H1 (cell line): ENCODE data around the gene RALY. TPM values are rescaled to one million over a fixed set of nuclear protein-coding genes. Genes with fewer than 3 reads are reported as not detected.

Source experiments
- CTCF ChIA-PET: fragments of 300-600 bp; sonication (Branson Sonifier 250); formaldehyde crosslinking; loops from one replicate; lab custom pipeline; 2021; ENCODE audit not compliant: partially characterized antibody; lab: Charles Lee
- POLR2A ChIA-PET: fragments of 300-600 bp; sonication (Branson Sonifier 250); formaldehyde crosslinking; loops from one replicate; lab custom pipeline; 2021; ENCODE audit warnings: inconsistent platforms; ENCODE audit not compliant: partially characterized antibody; lab: Charles Lee
- DNase-seq, 2 experiments: peaks; one replicate each; pipeline versions ENCODE4 v3.0.0 to v3.0.0-alpha.2; 2010 to 2022; ENCODE audit warnings: low spot score in 2 of 2, low read depth in 1 of 2, mixed read lengths in 1 of 2
- FAIRE-seq: peaks from 2 replicates; lab custom pipeline; 2011; peaks lifted over from hg19 to GRCh38; lab: Jason Lieb, UNC
- H2AFZ ChIP-seq: 2 replicates; pipeline ENCODE4 v1.8.1; 2012; ENCODE audit warnings: low read length, inconsistent platforms
- H2AK5ac ChIP-seq: 2 replicates; pipeline ENCODE4 v1.6.1; 2013; ENCODE audit warnings: low read depth, low read length
- H2BK120ac ChIP-seq: replicated peaks from 2 replicates; pipeline ENCODE3; 2013; ENCODE audit warnings: low read depth, low read length, inconsistent platforms
- H2BK12ac ChIP-seq: 2 replicates; pipeline ENCODE4 v1.6.1; 2013; ENCODE audit warnings: low read depth, low read length
- H2BK15ac ChIP-seq: 2 replicates; pipeline ENCODE4 v1.6.1; 2013; ENCODE audit warnings: low read length
- H2BK20ac ChIP-seq: 2 replicates; pipeline ENCODE4 v1.6.1; 2013; ENCODE audit warnings: low read length
- H2BK5ac ChIP-seq: 2 replicates; pipeline ENCODE4 v1.6.1; 2013; ENCODE audit warnings: low read depth, low read length
- H3K14ac ChIP-seq: 2 replicates; pipeline ENCODE4 v1.6.1; 2013; ENCODE audit warnings: inconsistent platforms; ENCODE audit not compliant: insufficient read length
- H3K18ac ChIP-seq: 2 replicates; pipeline ENCODE4 v1.6.1; 2013; ENCODE audit warnings: low read length; ENCODE audit errors: extremely low read depth
- H3K23ac ChIP-seq: 2 replicates; pipeline ENCODE4 v1.6.1; 2013; ENCODE audit warnings: inconsistent platforms; ENCODE audit not compliant: insufficient read length
- H3K23me2 ChIP-seq: 2 replicates; pipeline ENCODE4 v1.6.1; 2013; ENCODE audit warnings: low read depth, low read length
- H3K27ac ChIP-seq: 2 replicates; pipeline ENCODE4 v1.6.1; 2011; ENCODE audit warnings: low read depth, low read length, inconsistent platforms
- H3K27me3 ChIP-seq, 4 experiments: replicated peaks in 1 of 4; 1 replicate in 1 of 4; 2 replicates in 3 of 4; pipeline versions ENCODE4 v1.6.1 to v1.8.1; 2011 to 2013; ENCODE audit warnings: low read length in 3 of 4, mild to moderate bottlenecking in 3 of 4, inconsistent platforms in 2 of 4, mixed read lengths in 2 of 4, moderate library complexity in 1 of 4; ENCODE audit not compliant: control insufficient read depth in 3 of 4, insufficient read depth in 3 of 4; ENCODE audit errors: extremely low read depth in 1 of 4
- H3K36me3 ChIP-seq, 4 experiments: 2 replicates each; pipeline versions ENCODE4 v1.6.1 to v1.8.1; 2011 to 2013; ENCODE audit warnings: mild to moderate bottlenecking in 4 of 4, low read length in 3 of 4, moderate library complexity in 2 of 4, control low read depth in 1 of 4, inconsistent platforms in 1 of 4; ENCODE audit not compliant: insufficient read depth in 4 of 4, control insufficient read depth in 2 of 4
- H3K4ac ChIP-seq: replicated peaks from 2 replicates; pipeline ENCODE3; 2013; ENCODE audit warnings: low read length, low read depth, mixed read lengths, inconsistent platforms; ENCODE audit not compliant: insufficient read length
- H3K4me1 ChIP-seq, 4 experiments: replicated peaks in 1 of 4; 1 replicate in 1 of 4; 2 replicates in 3 of 4; pipeline versions ENCODE4 v1.6.1 to v1.8.1; 2011 to 2013; ENCODE audit warnings: low read length in 3 of 4, inconsistent platforms in 2 of 4, mixed read lengths in 1 of 4; ENCODE audit not compliant: insufficient read depth in 4 of 4, control insufficient read depth in 3 of 4
- H3K4me2 ChIP-seq, 2 experiments: 2 replicates each; pipeline versions ENCODE4 v1.6.1 to v1.8.1; 2011 to 2013; ENCODE audit warnings: low read depth in 2 of 2, low read length in 2 of 2, control low read depth in 1 of 2, inconsistent platforms in 1 of 2, mild to moderate bottlenecking in 1 of 2; ENCODE audit not compliant: insufficient read depth in 1 of 2
- H3K4me3 ChIP-seq, 4 experiments: fragments of 200-600, 300-600 bp in 1 of 4; sonication (generic), shearing (Covaris generic), sonication (Bioruptor Twin) in 1 of 4; 2 replicates each; pipeline versions ENCODE4 v1.5.1 to v1.8.1; 2011 to 2016; ENCODE audit warnings: low read length in 4 of 4, low read depth in 3 of 4, control low read depth in 2 of 4, inconsistent platforms in 2 of 4, mild to moderate bottlenecking in 2 of 4, mixed read lengths in 1 of 4, moderate library complexity in 1 of 4; ENCODE audit not compliant: insufficient read depth in 2 of 4; ENCODE audit errors: extremely low read depth in 1 of 4
- H3K56ac ChIP-seq: replicated peaks from 2 replicates; pipeline ENCODE3; 2013; ENCODE audit warnings: low read depth, mild to moderate bottlenecking, mixed read lengths, low read length, inconsistent platforms; ENCODE audit not compliant: insufficient read length
- H3K79me1 ChIP-seq: 2 replicates; pipeline ENCODE4 v1.6.1; 2013; ENCODE audit warnings: low read depth, low read length, control low read depth
- H3K79me2 ChIP-seq, 2 experiments: 2 replicates each; pipeline versions ENCODE4 v1.6.1 to v1.8.1; 2012 to 2013; ENCODE audit warnings: low read length in 2 of 2, mild to moderate bottlenecking in 2 of 2, inconsistent platforms in 1 of 2; ENCODE audit not compliant: insufficient read depth in 2 of 2, control insufficient read depth in 1 of 2
- H3K9ac ChIP-seq, 4 experiments: replicated peaks in 1 of 4; 1 replicate in 1 of 4; 2 replicates in 3 of 4; pipeline versions ENCODE4 v1.6.1 to v1.8.1; 2011 to 2013; ENCODE audit warnings: low read depth in 3 of 4, low read length in 3 of 4, control low read depth in 2 of 4, mild to moderate bottlenecking in 2 of 4, moderate library complexity in 2 of 4, inconsistent platforms in 1 of 4; ENCODE audit errors: extremely low read depth in 1 of 4
- H3K9me3 ChIP-seq, 2 experiments: 2 replicates each; pipeline versions ENCODE4 v1.6.1 to v1.8.1; 2012 to 2013; ENCODE audit warnings: mild to moderate bottlenecking in 2 of 2, moderate library complexity in 2 of 2, control low read depth in 1 of 2, inconsistent platforms in 1 of 2, low read depth in 1 of 2, low read length in 1 of 2, mixed read lengths in 1 of 2; ENCODE audit not compliant: insufficient read depth in 2 of 2
- H4K20me1 ChIP-seq, 2 experiments: replicated peaks in 1 of 2; 2 replicates each; pipeline versions ENCODE3 to v1.8.1; 2011 to 2013; ENCODE audit warnings: inconsistent platforms in 2 of 2, low read length in 2 of 2, mild to moderate bottlenecking in 1 of 2; ENCODE audit not compliant: insufficient read depth in 2 of 2, control insufficient read depth in 1 of 2
- H4K5ac ChIP-seq: 2 replicates; pipeline ENCODE4 v1.6.1; 2013; ENCODE audit warnings: low read length, low read depth, mixed read lengths, inconsistent platforms; ENCODE audit not compliant: insufficient read length
- H4K8ac ChIP-seq: 2 replicates; pipeline ENCODE4 v1.8.0; 2013; ENCODE audit warnings: mild to moderate bottlenecking, moderate library complexity, low read length, inconsistent platforms; ENCODE audit not compliant: insufficient read depth; ENCODE audit errors: extremely low read depth
- H4K91ac ChIP-seq: replicated peaks from 2 replicates; pipeline ENCODE3; 2013; ENCODE audit warnings: low read length, mixed read lengths, inconsistent platforms; ENCODE audit not compliant: insufficient read length
- CEBPB ChIP-seq: IDR thresholded peaks from 2 replicates; pipeline ENCODE4 v1.6.1; 2012; ENCODE audit warnings: low read depth, low read length
- CHD1 ChIP-seq: IDR thresholded peaks from 2 replicates; pipeline ENCODE4 v1.6.1; 2012; ENCODE audit warnings: low read depth, low read length, improper control_type of control experiment
- CTBP2 ChIP-seq: IDR thresholded peaks from 2 replicates; pipeline ENCODE4 v1.7.0; 2011; ENCODE audit warnings: borderline replicate concordance, mild to moderate bottlenecking, moderate library complexity, mixed read lengths, low read length; ENCODE audit not compliant: insufficient read depth, insufficient read length
- KDM5A ChIP-seq: fragments of 200-600 bp; IDR thresholded peaks from 2 replicates; pipeline ENCODE4 v1.7.1; 2012; ENCODE audit warnings: mild to moderate bottlenecking, low read length, inconsistent platforms, mixed read lengths
- POLR2A ChIP-seq, 2 experiments: IDR thresholded peaks; 1 replicate in 1 of 2; 2 replicates in 1 of 2; pipeline ENCODE4 v1.6.1; 2011; ENCODE audit warnings: low read depth in 2 of 2, low read length in 2 of 2, mild to moderate bottlenecking in 2 of 2; ENCODE audit errors: control extremely low read depth in 1 of 2
- SIRT6 ChIP-seq: IDR thresholded peaks from one replicate; pipeline ENCODE4 v1.7.1; 2012; ENCODE audit warnings: low read length, inconsistent platforms
- WGBS, 2 experiments: shearing (Covaris generic) in 1 of 2; methylation state at CpG; one replicate each; pipeline versions ENCODE4 v1.1.6 to v1.1.7; 2013 to 2015; ENCODE audit warnings: low lambda C conversion rate in 2 of 2, mixed read lengths in 2 of 2, inconsistent platforms in 1 of 2, low coverage in 1 of 2, missing lambda C conversion rate in 1 of 2; ENCODE audit not compliant: insufficient replicate concordance in 2 of 2, insufficient coverage in 1 of 2, insufficient read length in 1 of 2; ENCODE audit errors: extremely low coverage in 1 of 2, missing lambda C conversion rate in 1 of 2; 5-methylcytosine and 5-hydroxymethylcytosine counted together
- polyA plus RNA-seq, 7 experiments: library from polyadenylated mRNA; depleted of rRNA in 3 of 7; stranded (reverse) in 5 of 7; unstranded in 2 of 7; fragments of >200 nt in 5 of 7; fragments of 200-250 nt in 2 of 7; gene quantifications; 1 replicate in 5 of 7; 2 replicates in 1 of 7; 4 replicates in 1 of 7; pipeline versions ENCODE4 v1.2.1 to v1.2.3, GENCODE V29; 2011 to 2013; ENCODE audit warnings: missing spikeins in 2 of 7, mixed read lengths in 2 of 7
- total RNA-seq: library from RNA; stranded (reverse); fragmentation: NEBNext Ultra II Directional; extraction: Animal tissue kit (Norgen Biotek cat#: 25700); gene quantifications from 2 replicates; pipeline ENCODE4 v1.2.1, GENCODE V29; 2021
- TF ChIP-seq, protein P1 (sequence below): IDR thresholded peaks from 2 replicates; pipeline ENCODE4 v1.6.1; 2012; ENCODE audit warnings: low read length, inconsistent platforms

Gene RALY
- total and polyA plus RNA-seq, 2 of the 8 experiments (the other 6 are each of a cell fraction or from before 2014, with no cell fraction given): 133 to 148 TPM

DNA sequence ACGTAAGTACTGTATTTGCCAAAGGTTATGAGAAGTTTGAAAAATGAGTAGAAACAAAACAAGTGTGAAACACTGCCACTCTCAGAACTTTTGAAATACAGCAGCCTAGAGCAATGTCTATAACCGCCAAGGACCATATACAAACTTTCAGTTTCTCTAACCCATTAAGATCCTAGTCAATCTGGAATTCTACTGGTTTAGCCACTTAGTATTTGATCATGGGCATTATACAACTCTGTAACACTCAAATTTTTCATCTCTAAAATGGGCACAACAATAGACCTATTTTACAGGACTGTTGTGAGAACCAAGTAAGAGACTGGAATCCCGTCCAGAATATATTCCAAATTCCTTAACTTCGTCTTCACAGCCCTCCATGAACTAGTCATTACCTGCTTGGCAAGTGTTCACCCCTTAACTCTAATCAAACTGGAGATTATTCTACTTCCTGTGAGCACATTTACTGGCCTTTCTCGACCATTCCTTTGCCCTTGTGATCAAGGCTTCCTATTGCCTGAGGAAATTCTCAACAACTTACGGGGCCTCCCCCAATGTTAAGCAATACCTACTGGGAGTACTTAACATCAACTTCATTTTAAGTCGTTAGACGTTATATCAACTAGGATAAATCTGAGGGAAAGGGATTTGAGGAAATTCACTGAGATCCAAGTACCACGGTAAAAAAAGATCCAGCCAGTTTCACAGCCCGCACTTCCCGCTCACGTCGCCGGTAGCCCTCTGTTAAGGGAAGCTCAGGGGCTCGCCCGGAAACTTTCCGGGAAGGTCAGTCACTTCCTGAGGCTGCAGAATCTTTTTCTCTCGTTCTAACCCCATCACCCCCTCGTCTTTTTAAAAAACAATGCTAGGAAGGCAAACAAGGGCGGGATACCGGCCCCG lies 117.3 kb downstream of the RALY start:
- DNase-seq: no peak
- peaks cover 40 to 60% of the 10 kb centered on the region in 2 experiments for H3K79me2 ChIP-seq

More for the DNA sequence above, 117.3 kb downstream of the RALY start:
- H3K23me2 ChIP-seq: peaks cover 9% of the 10 kb centered on the region
- CTCF ChIA-PET: no interaction called here
- no peaks in the 10 kb centered on the region for H3K9me3 ChIP-seq
- H2BK15ac ChIP-seq: no peak overlapping the region
- no peak overlapping the region for H3K14ac ChIP-seq
- H4K20me1 ChIP-seq: peaks cover 25 to 27% of the 10 kb centered on the region in 2 experiments
- peak overlapping the region; percentile 98 to 99 (median 99) for H3K9ac ChIP-seq
- H4K5ac ChIP-seq: peak overlapping the region; percentile 79
- H2BK20ac ChIP-seq: no peak overlapping the region
- peak overlapping the region; percentile 83 for H2BK12ac ChIP-seq
- 9% methylated on average over 22 of the region's 22 CpGs; no CpG with 5 or more reads in 1 of the 2 experiments for WGBS, 2 experiments
- peak overlapping the region; percentile 95 for H3K56ac ChIP-seq
- peak overlapping the region; percentile 98 for H3K18ac ChIP-seq
- H2AFZ ChIP-seq: no peak overlapping the region
- H2BK5ac ChIP-seq: peak overlapping the region; percentile 99; the same call in 1 of the 2 replicates
- no peak overlapping the region for H2BK120ac ChIP-seq
- H3K79me1 ChIP-seq: peaks cover under 1% of the 10 kb centered on the region; the same call in 1 of the 2 replicates
- peak overlapping the region; percentile 99 for H3K27ac ChIP-seq
- TF ChIP-seq POLR2A (IDR thresholded peaks at IDR 0.05; ENCODE audit: control extremely low read depth in 1 of 2, low read depth in 2 of 2, low read length in 2 of 2) (peak in 1 of 2 experiments; percentile 22; a peak in 1 of 3 replicates), SIRT6 (no peak), CHD1 (no peak), CTBP2 (no peak), KDM5A (0 out of 2 replicates have a peak, but pooled peaks have one; percentile 14), CEBPB (peak; percentile 61; the same call in 1 of the 2 replicates)
- TF ChIP-seq, protein P1, sequence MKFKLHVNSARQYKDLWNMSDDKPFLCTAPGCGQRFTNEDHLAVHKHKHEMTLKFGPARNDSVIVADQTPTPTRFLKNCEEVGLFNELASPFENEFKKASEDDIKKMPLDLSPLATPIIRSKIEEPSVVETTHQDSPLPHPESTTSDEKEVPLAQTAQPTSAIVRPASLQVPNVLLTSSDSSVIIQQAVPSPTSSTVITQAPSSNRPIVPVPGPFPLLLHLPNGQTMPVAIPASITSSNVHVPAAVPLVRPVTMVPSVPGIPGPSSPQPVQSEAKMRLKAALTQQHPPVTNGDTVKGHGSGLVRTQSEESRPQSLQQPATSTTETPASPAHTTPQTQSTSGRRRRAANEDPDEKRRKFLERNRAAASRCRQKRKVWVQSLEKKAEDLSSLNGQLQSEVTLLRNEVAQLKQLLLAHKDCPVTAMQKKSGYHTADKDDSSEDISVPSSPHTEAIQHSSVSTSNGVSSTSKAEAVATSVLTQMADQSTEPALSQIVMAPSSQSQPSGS: no peak
- TF ChIP-seq, all 59 proteins: peak for 3
- H3K4me2 ChIP-seq: peak overlapping the region; percentile 68 to 83
- H3K36me3 ChIP-seq: peaks cover 0 to 21% (median 9%) of the 10 kb centered on the region in 4 experiments; a peak in 4 of 8 replicates
- H4K8ac ChIP-seq: peak overlapping the region; percentile 99
- H3K23ac ChIP-seq: peak overlapping the region; percentile 54
- no peaks in the 10 kb centered on the region for H3K27me3 ChIP-seq
- H3K4me1 ChIP-seq: peaks cover 0 to 6% (median 0%) of the 10 kb centered on the region in 4 experiments; a peak in 3 of 7 replicates
- POLR2A ChIA-PET: interaction anchor here (0.9 to 3.9 kb wide), 18 partner anchors 9 to 412 kb away, joined by 3 to 53 read pairs (median 8); partner anchors contain the start of genes ITCH and RALY
- peak overlapping the region; percentile 66 for H3K4ac ChIP-seq
- FAIRE-seq: no peak
- H4K91ac ChIP-seq: no peak overlapping the region
- peak overlapping the region; percentile 96 to 99 (median 98) for H3K4me3 ChIP-seq
- H2AK5ac ChIP-seq: no peak overlapping the region
